Psoas muscle (tissue), 8 donors: Measurements from ENCODE around the gene CSPG4. TPM values are rescaled to one million over a fixed set of nuclear protein-coding genes. Genes with fewer than 3 reads are reported as not detected.
"Not testable (repeated sequence)": the region's sequence is repeated elsewhere in the genome, so short reads cannot be mapped to it uniquely, and the experiment has no call there.

Experiments used
- ATAC-seq, 4 donors: fragments of 200-7000 bp; cut with Tn5 transposase; one replicate each; pipeline ENCODE4 v1.9.1; 2020; ENCODE audit warnings: moderate library complexity in 3 of 4, mild to moderate bottlenecking in 2 of 4
- DNase-seq, 2 donors: peaks; one replicate each; pipeline ENCODE4 v3.0.0-alpha.2; 2020
- H3K27ac ChIP-seq: fragments of 200-600 bp; one replicate; pipeline ENCODE4 v1.8.0; 2022
- H3K27me3 ChIP-seq, 3 donors: fragments of 200-600 bp in 1 of 3; one replicate each; pipeline versions ENCODE4 v1.6.1 to v1.8.0; 2013 to 2022; ENCODE audit warnings: low read length in 2 of 3, mild to moderate bottlenecking in 2 of 3, moderate library complexity in 1 of 3; ENCODE audit not compliant: insufficient read depth in 3 of 3
- H3K36me3 ChIP-seq, 2 donors: fragments of 200-600 bp in 1 of 2; one replicate each; pipeline versions ENCODE4 v1.6.1 to v1.8.0; 2013 to 2022; ENCODE audit warnings: low read depth in 1 of 2, mild to moderate bottlenecking in 1 of 2, moderate library complexity in 1 of 2; ENCODE audit not compliant: insufficient read depth in 1 of 2
- H3K4me1 ChIP-seq: fragments of 200-600 bp; one replicate; pipeline ENCODE4 v1.8.0; 2022
- H3K4me3 ChIP-seq: fragments of 200-600 bp; one replicate; pipeline ENCODE4 v1.8.0; 2022; ENCODE audit warnings: mild to moderate bottlenecking
- H3K9me3 ChIP-seq: fragments of 200-600 bp; one replicate; pipeline ENCODE4 v1.8.0; 2022
- WGBS, 3 donors: extraction: QIAGEN DNeasy Blood & Tissue Kit; methylation state at CpG; one replicate each; pipeline versions ENCODE4 v1.1.6 to v1.1.7; 2013; 5-methylcytosine and 5-hydroxymethylcytosine counted together
- intact Hi-C, 2 donors: fragments of 100-400 bp; cut with DNase I; formaldehyde crosslinking; loops; one replicate each; pipeline versions ENCODE4 v1.11.0 to v1.14.2; 2022
- polyA plus RNA-seq, 3 donors: library from polyadenylated mRNA; stranded (reverse); fragments of 200-250 nt; gene quantifications; one replicate each; pipeline ENCODE4 v1.2.3, GENCODE V29; 2013
- total RNA-seq, 4 donors: library from RNA; stranded (reverse); fragmentation: NEBNext Ultra II Directional in 2 of 4; extraction: Animal tissue kit (Norgen Biotek cat#: 25700) in 2 of 4; gene quantifications; one replicate each; pipeline versions ENCODE4 v1.2.1 to v1.2.4, GENCODE V29; 2021 to 2023
- TF ChIP-seq, protein P1 (sequence below): fragments of 200-600 bp; IDR thresholded peaks from one replicate; pipeline ENCODE4 v1.8.0; 2022; ENCODE audit warnings: antibody characterized with exemption
- donor health status: healthy with polysubstance abuse.
- donor health status: DM: no; HTN: no; CAD: no; lungs with moderate emphysema.
- donor health status: Bipolar disorder and iron deficiency.
- donor health status: healthy.
- donor health status: DM: yes; HTN: yes; CAD: no.
- donor health status: DM: no; HTN: no; CAD: no.
- donor health status: DM: no; HTN: no; CAD: no.
- donor health status: DM: yes; HTN: yes; CAD: no.

CSPG4 gene
- total and polyA plus RNA-seq, 7 donors = 8.1 to 49.5 (median 15.9) TPM

DNA sequence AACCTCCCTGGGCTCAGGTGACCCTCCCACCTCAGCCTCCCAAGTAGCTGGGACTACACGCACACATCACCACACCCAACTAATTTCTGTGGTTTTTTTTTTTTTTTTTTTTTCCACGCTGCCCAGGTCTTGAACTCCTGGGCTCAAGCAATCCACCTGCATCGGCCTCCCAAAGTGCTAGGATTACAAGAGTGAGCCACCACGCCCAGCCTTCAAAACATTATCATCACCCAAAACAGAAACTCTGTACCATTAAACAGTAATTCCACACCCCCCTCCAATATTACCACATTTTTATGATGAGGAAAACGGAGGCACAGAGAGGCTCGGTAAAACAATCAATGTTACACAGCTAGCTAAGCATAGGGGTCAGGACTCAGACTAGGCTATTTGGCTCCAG lies 76.6 kb downstream of the CSPG4 start:
- Histone ChIP-seq H3K4me1 (peaks cover 23% of the 10 kb centered on the region), H3K27me3 (no peaks in the 10 kb centered on the region), H3K27ac (no peak overlapping the region), H3K36me3 (no peaks in the 10 kb centered on the region), H3K4me3 (no peak overlapping the region), H3K9me3 (no peaks in the 10 kb centered on the region)
- TF ChIP-seq, protein P1, sequence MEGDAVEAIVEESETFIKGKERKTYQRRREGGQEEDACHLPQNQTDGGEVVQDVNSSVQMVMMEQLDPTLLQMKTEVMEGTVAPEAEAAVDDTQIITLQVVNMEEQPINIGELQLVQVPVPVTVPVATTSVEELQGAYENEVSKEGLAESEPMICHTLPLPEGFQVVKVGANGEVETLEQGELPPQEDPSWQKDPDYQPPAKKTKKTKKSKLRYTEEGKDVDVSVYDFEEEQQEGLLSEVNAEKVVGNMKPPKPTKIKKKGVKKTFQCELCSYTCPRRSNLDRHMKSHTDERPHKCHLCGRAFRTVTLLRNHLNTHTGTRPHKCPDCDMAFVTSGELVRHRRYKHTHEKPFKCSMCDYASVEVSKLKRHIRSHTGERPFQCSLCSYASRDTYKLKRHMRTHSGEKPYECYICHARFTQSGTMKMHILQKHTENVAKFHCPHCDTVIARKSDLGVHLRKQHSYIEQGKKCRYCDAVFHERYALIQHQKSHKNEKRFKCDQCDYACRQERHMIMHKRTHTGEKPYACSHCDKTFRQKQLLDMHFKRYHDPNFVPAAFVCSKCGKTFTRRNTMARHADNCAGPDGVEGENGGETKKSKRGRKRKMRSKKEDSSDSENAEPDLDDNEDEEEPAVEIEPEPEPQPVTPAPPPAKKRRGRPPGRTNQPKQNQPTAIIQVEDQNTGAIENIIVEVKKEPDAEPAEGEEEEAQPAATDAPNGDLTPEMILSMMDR = no peak
- intact Hi-C loops = loop anchor here in 1 of 2 donors (5.0 kb wide), 2 partner anchors 96 to 269 kb away; partner anchors contain the start of gene MAN2C1
- DNase-seq (no peak), ATAC-seq (no peak)
- 89 to 97% (median 90%) methylated on average over 5 to 6 of the region's 6 CpGs for WGBS, 3 donors

DNA sequence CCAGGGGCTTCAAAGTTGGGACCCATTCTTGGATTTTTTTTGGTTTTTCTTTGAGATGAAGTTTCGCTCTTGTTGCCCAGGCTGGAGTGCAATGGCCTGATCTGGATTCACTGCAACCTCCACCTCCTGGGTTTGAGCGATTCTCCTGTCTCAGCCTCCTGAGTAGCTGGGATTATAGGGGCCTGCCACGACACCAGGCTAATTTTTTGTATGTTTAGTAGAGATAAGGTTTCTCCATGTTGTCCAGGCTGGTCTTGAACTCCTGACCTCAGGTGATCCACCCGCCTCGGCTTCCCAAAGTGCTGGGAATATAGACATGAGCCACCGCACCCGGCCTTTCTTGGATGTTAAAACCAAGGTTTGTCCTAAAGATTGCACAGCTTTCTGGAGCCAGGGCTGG lies 78.7 kb downstream of the CSPG4 start:
- intact Hi-C loops, ATAC-seq, H3K27me3 ChIP-seq, DNase-seq, H3K36me3 ChIP-seq, H3K27ac ChIP-seq, H3K9me3 ChIP-seq, H3K4me3 ChIP-seq: not testable (repeated sequence)
- WGBS, 3 donors = 93 to 94% (median 93%) methylated on average over 7 of the region's 7 CpGs
- H3K4me1 ChIP-seq = peaks cover 23% of the 10 kb centered on the region

DNA sequence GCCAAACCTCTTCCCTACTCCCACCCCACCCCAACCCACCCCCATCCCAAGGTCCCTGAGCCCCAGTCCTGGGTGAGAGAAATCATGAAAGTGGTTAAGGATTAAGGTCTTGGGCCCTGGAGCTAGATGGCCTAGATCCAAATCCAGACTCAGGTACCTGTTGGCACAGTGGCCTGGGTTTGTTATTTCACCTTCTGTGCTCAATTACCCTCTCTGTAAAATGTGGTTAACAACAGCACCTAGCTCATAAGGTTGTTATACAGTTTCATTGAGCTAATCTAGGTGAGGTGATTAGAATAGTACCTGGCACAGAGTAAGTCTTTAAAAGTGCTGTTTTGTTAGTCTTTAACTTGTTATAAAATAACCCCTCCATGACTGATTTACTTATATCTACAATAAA lies 80.7 kb downstream of the CSPG4 start:
- no peak overlapping the region for H3K4me3 ChIP-seq
- TF ChIP-seq, protein P1 = no peak
- H3K27me3 ChIP-seq = no peaks in the 10 kb centered on the region
- peaks cover 4% of the 10 kb centered on the region for H3K4me1 ChIP-seq
- H3K36me3 ChIP-seq = no peaks in the 10 kb centered on the region
- no peak overlapping the region for H3K27ac ChIP-seq
- DNase-seq (no peak), ATAC-seq (no peak)
- intact Hi-C loops = no loop called here
- H3K9me3 ChIP-seq = no peaks in the 10 kb centered on the region

DNA sequence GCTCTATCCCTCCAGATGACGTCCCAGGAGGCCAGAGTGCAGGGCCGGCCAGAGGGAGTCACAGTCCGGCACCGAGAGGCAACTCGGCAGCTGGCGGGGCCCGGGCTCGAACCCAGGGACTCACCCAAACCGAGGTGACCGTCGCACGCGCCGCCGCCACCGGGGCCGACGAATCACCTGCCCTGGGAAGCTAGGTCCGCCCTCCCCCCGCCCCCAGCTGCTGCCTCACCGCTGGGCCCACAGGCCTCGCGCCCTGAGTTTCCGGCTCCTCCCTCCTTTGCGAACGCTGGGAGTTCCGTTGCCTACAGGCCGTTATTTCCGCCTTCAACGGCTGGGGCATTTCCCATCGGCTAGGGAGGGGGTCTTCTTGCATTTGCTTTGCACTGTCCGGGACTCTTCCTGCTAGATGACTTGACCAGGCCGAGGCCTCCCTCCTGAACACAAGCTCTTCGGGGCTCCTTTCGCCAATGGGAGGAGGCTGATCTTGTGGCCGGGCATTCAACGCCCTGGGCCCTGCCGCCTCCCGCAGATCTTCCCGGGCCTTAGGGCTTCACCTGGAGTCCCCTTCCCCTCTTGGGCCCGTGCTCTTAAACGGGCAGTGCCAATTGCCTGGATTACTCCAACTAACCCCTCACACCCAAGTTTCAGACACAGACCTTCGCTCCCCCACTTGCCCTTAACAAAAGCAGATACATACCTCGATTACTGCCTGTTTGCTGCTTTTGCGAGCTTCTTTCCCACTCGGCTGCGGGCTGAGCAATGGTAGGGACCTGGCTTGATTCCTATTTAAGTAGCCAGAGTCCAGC lies 86.9 kb downstream of the CSPG4 start, which contains the start of gene SNUPN:
TSS of gene SNUPN (minus strand) at position 184 of the 806 bp plus-strand sequence. CDS start 4,674 bp downstream, outside the sequence.
- Histone ChIP-seq H3K27me3 (no peaks in the 10 kb centered on the region), H3K9me3 (no peaks in the 10 kb centered on the region), H3K36me3 (peaks cover 0 to under 1% of the 10 kb centered on the region in 2 donors), H3K4me1 (peaks cover 8% of the 10 kb centered on the region), H3K4me3 (peak within 1 kb of the TSS; percentile 81), H3K27ac (peak within 1 kb of the TSS; percentile 94)
- TF ChIP-seq, protein P1 = no peak
- peak; percentile 95 to 97 for DNase-seq
- peak; percentile 94 to 95 (median 95) for ATAC-seq
- intact Hi-C loops = loop anchor here (5.0 to 10.0 kb wide), 3 partner anchors 38 to 261 kb away; partner anchors contain the start of gene MAN2C1 (in 1 of the 2)
- WGBS, 3 donors = 1% methylated on average over 36 to 47 of the region's 47 CpGs

Other genes with a start within 250 kb of the CSPG4 start
- 1 to 10 TPM; 5.5 to 6.9 (median 5.7) TPM for gene PTPN9, start 133.5 kb downstream of the CSPG4 start, total RNA-seq
- 1 to 10 TPM; 2.3 to 5.0 (median 4.2) TPM for gene PTPN9, start 133.5 kb downstream of the CSPG4 start, polyA plus RNA-seq
- gene SNUPN, start 87.1 kb downstream of the CSPG4 start, total RNA-seq = 10 to 100 TPM; 17.1 to 21.9 (median 19.0) TPM
- gene SNUPN, start 87.1 kb downstream of the CSPG4 start, polyA plus RNA-seq = 10 to 100 TPM; 29.5 to 40.9 (median 31.5) TPM
- gene IMP3, start 72.6 kb downstream of the CSPG4 start, total RNA-seq = 10 to 100 TPM; 41.6 to 51.0 (median 43.8) TPM
- gene IMP3, start 72.6 kb downstream of the CSPG4 start, polyA plus RNA-seq = 10 to 100 TPM; 45.0 to 95.9 (median 87.3) TPM
- gene SNX33, start 64.9 kb downstream of the CSPG4 start, total RNA-seq = 1 to 10 TPM; 3.5 to 8.0 (median 3.9) TPM
- 1 to 10 TPM; 3.7 to 4.4 (median 3.8) TPM for gene SNX33, start 64.9 kb downstream of the CSPG4 start, polyA plus RNA-seq
- 10 to 100 TPM; 14.0 to 26.4 (median 19.1) TPM for gene UBE2Q2, start 130.6 kb upstream of the CSPG4 start, total RNA-seq
- gene UBE2Q2, start 130.6 kb upstream of the CSPG4 start, polyA plus RNA-seq = 10 to 100 TPM in 2 of 3 donors, 1 to 10 TPM in 1; 9.3 to 32.2 (median 15.9) TPM
- 10 to 100 TPM; 13.9 to 16.8 (median 14.9) TPM for gene FBXO22, start 191.0 kb upstream of the CSPG4 start, total RNA-seq
- 10 to 100 TPM; 13.3 to 35.6 (median 24.4) TPM for gene FBXO22, start 191.0 kb upstream of the CSPG4 start, polyA plus RNA-seq